AG08396 (cell line): ENCODE results near the gene CCNE1.
A peak's percentile ranks its signal among the peaks of the same experiment; 100 is the strongest.

Source experiments
- DNase-seq: peaks from one replicate; pipeline ENCODE4 v3.0.0; 2012; ENCODE audit warnings: low spot score, mixed read lengths

Gene CCNE1

DNA sequence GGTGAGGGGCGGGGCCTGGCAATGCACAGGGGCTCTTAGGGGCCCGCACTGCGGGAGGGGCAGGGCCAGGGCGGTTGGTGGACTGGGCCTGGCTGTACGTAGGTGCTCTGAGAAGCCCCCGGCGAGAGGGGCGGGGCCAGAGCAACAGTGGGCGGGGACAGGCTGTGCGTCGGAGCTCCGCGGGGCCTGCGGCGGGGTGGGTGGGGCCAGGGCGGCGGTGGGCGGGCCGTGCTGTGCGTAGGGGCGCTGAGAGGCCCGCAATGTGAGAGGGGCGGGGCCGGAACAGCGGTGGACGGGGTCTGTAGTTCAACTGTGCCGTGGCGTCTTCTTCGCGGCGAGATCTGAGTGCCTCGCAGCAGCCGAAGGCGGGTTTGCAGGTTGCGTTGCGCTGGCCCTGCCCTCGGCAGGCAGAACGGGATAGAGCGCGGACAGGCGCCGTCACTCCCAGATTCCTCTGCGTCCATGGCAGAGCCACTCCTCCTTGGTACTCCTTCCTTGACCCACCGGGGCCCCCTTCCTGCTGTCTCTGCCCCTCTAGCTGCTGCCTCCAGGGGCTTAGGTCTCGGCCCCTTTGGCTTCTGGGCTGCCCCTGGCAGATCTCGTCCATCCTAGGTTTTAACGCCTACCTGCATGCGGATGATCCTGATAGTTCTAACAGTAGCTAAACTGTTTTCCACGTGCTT lies 33.2 kb downstream of the CCNE1 start:
- peak; percentile 95 for DNase-seq

DNA sequence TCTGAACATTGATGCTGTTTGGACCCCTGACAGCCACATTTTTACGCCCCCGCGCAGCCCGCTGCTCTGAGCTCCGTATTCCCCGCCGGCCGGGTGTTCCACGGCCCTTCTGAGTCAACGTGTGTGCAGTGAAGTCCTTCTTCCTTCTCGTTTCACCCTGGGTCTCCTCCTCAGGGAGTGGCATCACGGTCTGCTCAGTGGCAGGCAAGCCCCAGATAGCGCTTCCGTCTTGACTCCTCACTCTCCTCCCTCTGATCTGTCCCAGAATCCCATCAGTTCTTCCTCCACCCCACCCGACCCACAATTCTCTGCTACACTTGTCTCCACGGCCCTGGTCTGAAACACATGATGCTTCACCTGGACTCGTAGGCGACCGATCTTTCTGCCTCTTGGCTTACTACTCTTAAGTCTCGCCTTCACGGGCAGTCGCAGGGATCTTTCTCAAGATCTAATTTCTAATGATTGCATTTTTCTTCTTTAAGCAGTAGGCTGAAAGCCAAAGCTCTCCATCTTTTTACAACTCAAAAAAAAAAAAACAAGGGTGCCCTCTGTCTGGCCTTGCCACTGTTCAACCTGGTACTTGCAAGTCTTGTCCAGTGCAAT lies 33.9 kb downstream of the CCNE1 start:
- DNase-seq, result peak; percentile 40

DNA sequence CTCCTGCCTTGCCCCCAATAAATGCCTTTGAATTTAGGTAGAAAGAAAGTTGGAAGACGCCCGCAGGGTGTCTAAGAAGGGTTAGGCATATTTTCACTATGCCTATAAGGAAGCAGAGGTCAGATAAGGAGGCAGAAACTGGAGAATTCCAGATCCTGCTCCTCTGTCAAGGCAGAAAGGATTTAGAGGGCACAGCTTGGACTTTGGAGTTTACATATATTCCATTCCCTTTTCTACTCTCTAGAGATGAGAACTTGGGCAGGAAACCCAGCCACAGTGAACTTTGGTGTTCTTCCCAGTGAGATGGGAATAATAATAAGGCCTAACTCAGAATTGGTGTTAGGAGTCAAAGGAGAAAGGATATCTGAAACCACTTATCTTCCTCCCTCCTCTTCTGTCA lies 37.4 kb downstream of the CCNE1 start:
- no peak for DNase-seq

GRCh38 chr19:29850482-29850881 lies 38.7 kb downstream of the CCNE1 start:
- DNase-seq, result no peak

DNA sequence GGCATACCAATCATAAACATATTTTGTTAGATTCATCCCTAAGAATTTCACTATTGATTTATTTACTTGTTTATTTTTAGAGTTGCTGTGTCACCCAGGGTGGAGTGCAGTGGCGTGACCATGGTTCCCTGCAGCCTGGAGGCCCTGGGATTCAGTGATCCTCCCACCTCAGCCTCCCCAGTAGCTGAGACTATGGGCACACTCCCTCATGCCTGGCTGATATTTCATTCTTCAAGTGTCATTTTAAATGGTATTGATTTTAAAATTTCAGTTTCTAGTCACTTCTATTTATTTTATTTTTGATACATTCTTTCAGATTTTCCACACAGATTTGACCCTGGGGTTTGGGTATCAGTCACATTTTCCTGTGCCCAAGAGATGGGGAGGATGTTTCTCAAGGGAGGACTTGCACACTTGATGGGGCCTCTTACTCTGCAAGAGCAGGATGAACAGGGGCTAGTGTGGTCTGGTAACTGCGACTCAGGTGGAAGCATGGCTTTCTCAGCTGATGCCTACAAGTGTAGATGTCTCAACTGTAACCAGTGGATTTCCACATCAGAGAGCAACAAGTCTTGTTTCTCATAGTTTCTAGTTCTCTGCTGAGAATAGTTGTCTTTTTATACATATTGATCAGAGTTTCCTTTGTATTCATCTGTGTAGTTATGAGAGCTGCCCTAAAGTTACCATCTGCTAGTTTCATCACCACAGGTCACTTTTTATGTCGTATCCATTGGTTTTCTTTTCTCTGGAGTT lies 40.2 kb downstream of the CCNE1 start:
- DNase-seq, result no peak

DNA sequence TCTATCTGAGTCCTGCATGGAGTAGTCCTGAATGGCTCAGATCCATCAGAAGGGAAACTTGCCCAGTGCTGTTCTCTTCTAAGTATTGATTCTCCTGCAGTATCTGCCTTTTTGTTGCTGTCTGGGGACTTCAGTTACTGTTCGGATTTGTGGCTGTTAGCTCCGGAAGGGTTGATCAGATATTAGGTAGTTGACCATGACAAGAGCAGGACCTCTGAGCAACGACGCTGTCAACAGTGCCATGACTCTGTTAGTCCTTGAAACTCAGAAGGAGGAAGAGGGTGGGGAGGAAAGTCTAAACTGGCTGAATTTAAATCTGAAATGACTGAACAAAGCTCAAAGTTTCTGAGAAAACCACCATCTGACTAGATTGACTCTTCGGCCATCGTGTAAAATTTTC lies 42.2 kb downstream of the CCNE1 start:
- DNase-seq, result no peak

GRCh38 chr19:29855087-29855486 lies 43.3 kb downstream of the CCNE1 start:
- DNase-seq, result no peak

DNA sequence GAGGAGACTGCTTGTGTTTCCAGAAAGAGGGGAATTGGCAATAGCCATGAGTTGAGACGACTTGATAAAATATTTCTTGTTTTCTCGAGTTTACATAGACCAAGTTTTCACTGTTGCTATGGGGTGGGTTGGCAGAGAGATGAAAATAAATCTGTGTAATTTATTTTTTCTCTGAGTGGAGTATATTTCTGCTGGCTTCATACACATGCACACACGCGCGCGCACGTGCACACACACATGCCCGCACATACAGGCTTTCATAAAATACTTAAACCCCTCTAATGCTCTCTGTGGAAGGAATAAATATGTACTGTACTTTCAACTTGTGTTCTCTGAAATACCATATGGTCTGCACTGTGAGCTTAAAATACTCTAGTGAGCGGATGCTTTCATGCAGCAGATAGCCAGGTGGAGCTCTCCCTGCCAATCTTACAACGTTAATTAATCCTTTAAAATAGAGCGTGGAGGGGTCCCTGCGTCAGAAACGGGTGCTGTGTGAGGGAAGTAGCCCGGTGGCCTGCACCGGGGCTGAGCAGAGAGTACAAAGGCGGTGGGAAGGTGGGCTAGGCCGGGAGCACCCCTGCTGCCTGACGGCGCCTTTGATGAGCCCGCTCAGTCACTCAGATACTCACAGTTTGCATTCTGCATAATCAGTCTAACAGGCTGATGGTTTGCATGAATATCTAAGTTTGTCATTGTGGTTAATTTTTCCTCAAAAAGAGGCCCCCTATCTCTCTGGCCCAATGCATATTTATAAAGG lies 44.1 kb downstream of the CCNE1 start:
- DNase-seq, result no peak

DNA sequence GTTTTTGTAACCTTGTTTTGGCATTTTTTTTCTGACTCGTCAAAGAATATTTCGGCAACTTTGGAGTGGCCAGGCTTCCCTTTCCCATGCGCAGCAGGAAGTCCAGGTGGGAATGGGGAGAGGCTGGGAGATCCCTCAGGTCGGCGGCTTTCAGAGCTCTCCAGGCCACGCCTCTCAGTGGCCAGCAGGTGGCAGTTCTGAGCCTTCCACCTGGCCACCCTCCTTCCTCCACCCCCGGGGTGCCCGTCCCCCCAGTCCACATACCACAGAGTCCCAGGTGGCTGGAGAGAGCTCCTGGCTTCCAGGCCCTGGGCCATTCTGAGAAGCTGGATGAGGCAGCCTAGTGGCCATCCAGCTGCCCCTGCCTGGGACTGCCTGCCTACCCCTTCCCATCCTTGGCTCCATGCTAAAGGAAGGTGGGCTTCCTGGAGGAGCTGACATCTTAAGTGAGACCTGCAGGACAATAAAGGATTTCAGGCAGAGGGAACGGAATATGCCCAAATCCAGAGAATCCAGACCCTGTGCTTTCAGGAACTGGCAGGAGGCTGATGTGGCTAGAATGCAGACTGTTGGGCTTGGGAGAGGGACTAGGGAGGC lies 46.3 kb downstream of the CCNE1 start:
- DNase-seq, result no peak

- no peak for DNase-seq
These were observed 46.8 kb downstream of the CCNE1 start for GRCh38 chr19:29858621-29859020.

DNA sequence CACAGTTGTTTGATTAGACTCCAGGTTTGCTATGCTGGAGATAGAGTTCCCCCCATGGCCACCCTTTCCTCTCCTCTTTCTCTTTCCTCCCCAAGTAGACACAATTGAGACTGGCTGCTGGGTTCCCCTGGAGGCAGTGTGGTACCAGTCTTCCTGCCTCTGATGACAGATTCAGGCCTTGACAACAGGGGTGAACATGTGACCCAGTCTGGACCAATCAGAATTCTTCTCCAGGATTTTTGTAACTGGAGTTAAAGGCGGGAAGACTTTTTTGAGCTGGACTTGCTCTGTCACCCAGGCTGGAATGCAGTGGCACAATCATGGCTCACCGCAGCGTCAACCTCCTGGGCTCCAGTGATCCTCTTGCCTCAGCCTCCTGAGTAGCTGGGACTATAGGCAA lies 48.7 kb downstream of the CCNE1 start:
- peak; percentile 36 for DNase-seq

DNA sequence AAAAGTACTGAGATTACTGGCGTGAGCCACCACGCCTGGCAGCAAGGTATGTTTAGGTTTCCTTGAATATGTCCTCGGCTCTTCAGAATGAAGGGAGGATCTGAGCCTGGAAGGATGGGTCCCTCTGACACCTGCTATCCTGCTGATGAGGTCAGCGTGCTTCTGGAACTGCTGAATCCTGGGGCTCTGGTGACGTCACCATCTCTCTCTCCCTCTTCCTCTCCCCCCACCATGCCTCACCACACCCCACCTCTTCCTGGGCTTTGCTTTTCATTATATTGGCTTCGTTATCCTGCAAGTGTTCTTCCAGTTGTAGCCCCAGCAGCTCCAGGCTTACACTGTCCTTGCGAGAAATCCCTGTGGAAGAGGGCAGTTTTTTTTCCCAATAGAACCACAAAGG lies 49.8 kb downstream of the CCNE1 start:
- DNase-seq, result no peak

GRCh38 chr19:29866011-29866410 lies 54.2 kb downstream of the CCNE1 start:
- DNase-seq, result no peak

DNA sequence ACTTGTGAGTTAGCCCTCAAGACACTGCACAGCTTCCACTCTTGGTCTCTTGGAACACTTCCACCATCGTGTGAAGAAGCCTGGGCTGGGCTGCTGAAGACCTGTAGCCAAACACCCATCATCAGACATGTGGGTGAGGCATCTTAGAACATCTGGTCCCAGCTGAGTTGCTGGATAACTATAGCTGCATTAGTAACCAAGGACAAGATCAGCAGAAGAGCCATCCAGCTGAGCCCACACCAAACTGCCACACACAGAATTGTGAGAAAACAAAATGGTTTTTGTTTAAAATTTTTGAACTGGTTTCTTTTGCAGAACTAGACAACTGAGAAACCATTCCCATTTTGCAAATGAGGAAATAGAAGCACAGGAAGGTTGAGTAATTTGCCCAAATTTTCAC lies 56.2 kb downstream of the CCNE1 start:
- DNase-seq, result no peak

DNA sequence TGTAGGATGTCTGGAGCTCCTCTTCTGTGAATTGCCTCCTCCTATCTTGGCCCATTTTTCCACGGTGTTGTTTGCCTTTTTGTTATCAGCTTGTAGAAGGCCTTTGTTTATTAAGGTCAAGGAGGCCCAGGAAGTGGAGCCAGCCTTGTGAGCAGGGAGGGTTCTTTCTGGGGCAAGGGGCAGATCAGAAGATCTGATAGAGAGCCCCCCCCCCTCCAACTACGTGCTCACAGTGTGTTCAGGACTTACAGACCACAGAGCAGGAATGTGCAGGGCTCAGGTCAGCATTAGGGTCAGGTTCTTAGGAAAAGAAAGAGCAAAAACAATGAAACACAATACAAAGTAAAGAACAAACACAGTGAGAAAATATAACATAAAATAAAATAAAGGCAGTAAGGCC lies 59.4 kb downstream of the CCNE1 start:
- DNase-seq, result no peak

DNA sequence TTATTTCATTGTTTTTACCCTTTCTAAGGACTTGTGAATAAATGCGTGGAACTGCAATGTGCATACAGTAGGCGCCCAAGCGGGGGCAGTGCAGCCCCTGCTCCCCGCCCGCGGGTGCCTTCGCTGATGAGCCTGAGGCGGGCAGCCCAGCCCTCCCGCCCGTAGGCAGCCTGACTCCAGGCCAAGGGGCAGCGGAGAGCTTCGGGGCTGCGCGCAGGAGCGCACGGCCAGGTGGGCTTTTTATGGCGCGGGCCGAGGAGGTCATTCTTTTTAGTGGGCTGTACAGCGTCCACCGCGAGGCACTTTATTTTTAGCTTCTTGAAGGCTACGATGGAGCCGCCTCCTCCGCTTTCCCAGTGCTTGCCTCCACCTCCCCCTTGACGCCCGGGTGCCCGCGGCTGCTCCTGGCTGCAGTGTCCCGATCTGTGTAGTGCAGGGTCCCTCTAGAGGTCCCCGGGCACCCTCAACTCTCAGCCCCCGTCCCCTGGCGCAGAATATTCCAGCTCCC lies 60.5 kb downstream of the CCNE1 start:
- DNase-seq, result peak; percentile 34

- peak; percentile 83 for DNase-seq
These were observed 61.4 kb downstream of the CCNE1 start for GRCh38 chr19:29873024-29873800.
